Urinary bladder (tissue), 4 donors: ENCODE data around the gene LENG9. TPM values are rescaled to one million over a fixed set of nuclear protein-coding genes. Genes with fewer than 3 reads are reported as not detected.
"Not testable (repeated sequence)": the region's sequence is repeated elsewhere in the genome, so short reads cannot be mapped to it uniquely, and the experiment has no call there.

Experiments used
- DNase-seq: peaks from one replicate; pipeline ENCODE4 v3.0.0-alpha.2; 2015; ENCODE audit errors: extremely low spot score
- H3K27ac ChIP-seq: one replicate; pipeline ENCODE4 v1.5.1; 2013; ENCODE audit warnings: low read depth, mild to moderate bottlenecking, moderate library complexity
- H3K36me3 ChIP-seq: one replicate; pipeline ENCODE4 v1.6.1; 2013; ENCODE audit warnings: mild to moderate bottlenecking, moderate library complexity; ENCODE audit not compliant: insufficient read depth
- H3K4me1 ChIP-seq: one replicate; pipeline ENCODE4 v1.6.1; 2013; ENCODE audit warnings: mild to moderate bottlenecking, moderate library complexity; ENCODE audit not compliant: insufficient read depth
- H3K4me3 ChIP-seq: one replicate; pipeline ENCODE4 v1.5.1; 2013; ENCODE audit warnings: low read depth, low read length
- WGBS: extraction: QIAGEN DNeasy Blood & Tissue Kit; methylation state at CpG from one replicate; pipeline ENCODE4 v1.1.7; 2013; 5-methylcytosine and 5-hydroxymethylcytosine counted together
- polyA plus RNA-seq: library from polyadenylated mRNA; stranded (reverse); fragments of 200-250 nt; gene quantifications from one replicate; pipeline ENCODE4 v1.2.3, GENCODE V29; 2013
- total RNA-seq: library from RNA; depleted of rRNA; stranded (reverse); fragments of >200 nt; gene quantifications from one replicate; pipeline ENCODE4 v1.2.3, GENCODE V29; 2014
- donor health status: healthy with polysubstance abuse.
- donor health status: healthy.

Gene LENG9
- total RNA-seq (3.3 TPM), polyA plus RNA-seq (6.2 TPM)

GRCh38 chr19:54463531-54464043, at the start of gene LENG9:
LENG9 (minus strand) TSS chr19:54463778; CDS start chr19:54463526, 252 bp downstream.
- no peaks in the 10 kb centered on the region for H3K36me3 ChIP-seq
- peak within 1 kb of the TSS; percentile 47 for H3K4me3 ChIP-seq
- peak within 1 kb of the TSS; percentile 97 for H3K27ac ChIP-seq
- no peaks in the 10 kb centered on the region for H3K4me1 ChIP-seq
- DNase-seq, result peak; percentile 94
- WGBS, result under 1% methylated on average over 41 of the region's 41 CpGs

- not testable (repeated sequence) for H3K27ac ChIP-seq, H3K4me3 ChIP-seq, H3K36me3 ChIP-seq, H3K4me1 ChIP-seq, DNase-seq
- 64% methylated on average over 9 of the region's 21 CpGs for WGBS
Observed at GRCh38 chr19:54509200-54509940, 45.8 kb upstream of the LENG9 start.

GRCh38 chr19:54508487-54508886, 44.9 kb upstream of the LENG9 start:
- not testable (repeated sequence) for DNase-seq, H3K27ac ChIP-seq, H3K36me3 ChIP-seq, H3K4me3 ChIP-seq, H3K4me1 ChIP-seq
- 69% methylated on average over 2 of the region's 3 CpGs for WGBS

- Histone ChIP-seq H3K27ac (no peak overlapping the region), H3K4me1 (no peaks in the 10 kb centered on the region), H3K36me3 (no peaks in the 10 kb centered on the region), H3K4me3 (no peak overlapping the region)
- 44% methylated on average over 12 of the region's 12 CpGs for WGBS
- DNase-seq, result no peak
Observed at GRCh38 chr19:54507824-54508223, 44.2 kb upstream of the LENG9 start.

- not testable (repeated sequence) for H3K27ac ChIP-seq, H3K4me3 ChIP-seq, H3K4me1 ChIP-seq, DNase-seq, H3K36me3 ChIP-seq
- 68% methylated on average over 11 of the region's 15 CpGs for WGBS
Observed at GRCh38 chr19:54507038-54507717, 43.6 kb upstream of the LENG9 start.

- Histone ChIP-seq H3K4me3 (no peak overlapping the region), H3K36me3 (no peaks in the 10 kb centered on the region), H3K4me1 (no peaks in the 10 kb centered on the region), H3K27ac (no peak overlapping the region)
- 71% methylated on average over 10 of the region's 10 CpGs for WGBS
- no peak for DNase-seq
Observed at GRCh38 chr19:54506079-54506478, 42.5 kb upstream of the LENG9 start.

GRCh38 chr19:54505542-54505941, 42.0 kb upstream of the LENG9 start:
- 78% methylated on average over 4 of the region's 4 CpGs for WGBS
- not testable (repeated sequence) for H3K4me3 ChIP-seq, H3K36me3 ChIP-seq, DNase-seq, H3K27ac ChIP-seq, H3K4me1 ChIP-seq

GRCh38 chr19:54502518-54503048, 39.0 kb upstream of the LENG9 start, which contains the start of gene LAIR2:
LAIR2 (plus strand) TSS chr19:54502831; CDS start chr19:54502919, 88 bp downstream.
- no peaks in the 10 kb centered on the region for H3K4me1 ChIP-seq
- no peak for DNase-seq
- no peak within 1 kb of the TSS for H3K4me3 ChIP-seq
- 71% methylated on average over 14 of the region's 14 CpGs for WGBS
- H3K36me3 ChIP-seq, result no peaks in the 10 kb centered on the region
- no peak within 1 kb of the TSS for H3K27ac ChIP-seq

- DNase-seq, H3K36me3 ChIP-seq, H3K4me1 ChIP-seq, H3K27ac ChIP-seq, H3K4me3 ChIP-seq: not testable (repeated sequence)
- 79% methylated on average over 9 of the region's 9 CpGs for WGBS
Observed at GRCh38 chr19:54498451-54498772, 34.8 kb upstream of the LENG9 start.

GRCh38 chr19:54497747-54498450, 34.3 kb upstream of the LENG9 start:
- H3K36me3 ChIP-seq, DNase-seq, H3K4me3 ChIP-seq, H3K27ac ChIP-seq, H3K4me1 ChIP-seq: not testable (repeated sequence)
- WGBS, result 77% methylated on average over 9 of the region's 15 CpGs

- H3K27ac ChIP-seq, H3K4me1 ChIP-seq, DNase-seq, H3K36me3 ChIP-seq, H3K4me3 ChIP-seq: not testable (repeated sequence)
- 68% methylated on average over 5 of the region's 5 CpGs for WGBS
Observed at GRCh38 chr19:54495284-54495683, 31.7 kb upstream of the LENG9 start.

GRCh38 chr19:54493967-54494585, 30.5 kb upstream of the LENG9 start:
- DNase-seq, result no peak
- no peak overlapping the region for H3K4me3 ChIP-seq
- no peaks in the 10 kb centered on the region for H3K36me3 ChIP-seq
- no peak overlapping the region for H3K27ac ChIP-seq
- 73% methylated on average over 10 of the region's 10 CpGs for WGBS
- H3K4me1 ChIP-seq, result no peaks in the 10 kb centered on the region

GRCh38 chr19:54493056-54493455, 29.5 kb upstream of the LENG9 start:
- H3K4me3 ChIP-seq, DNase-seq, H3K27ac ChIP-seq, H3K36me3 ChIP-seq, H3K4me1 ChIP-seq: not testable (repeated sequence)
- 88% methylated on average over 5 of the region's 5 CpGs for WGBS
